SH-SY5Y (cell line): ENCODE data around the gene PEA15.

ENCODE experiments used
- GATA2 ChIP-seq: IDR thresholded peaks from 2 replicates; pipeline ENCODE4 v1.6.1; 2011; ENCODE audit warnings: mild to moderate bottlenecking, low read depth, low read length
- GATA3 ChIP-seq: IDR thresholded peaks from 2 replicates; pipeline ENCODE4 v1.6.1; 2011; ENCODE audit warnings: low read depth, mild to moderate bottlenecking, low read length, moderate library complexity

- TF ChIP-seq GATA3 (no peak), GATA2 (no peak)
Measured at GRCh38 chr1:160227034-160227433, 21.9 kb downstream of the PEA15 start.
